GM10266 (cell line): ENCODE results near the gene UBE2G2.

Source experiments
- DNase-seq: peaks from one replicate; pipeline ENCODE4 v3.0.0; 2012; ENCODE audit errors: extremely low spot score
- TF ChIP-seq, protein P1 (sequence below): IDR thresholded peaks from 2 replicates; pipeline ENCODE4 v1.5.1; 2012; ENCODE audit warnings: mild to moderate bottlenecking, low read depth; ENCODE audit not compliant: control insufficient read depth, insufficient read depth; ENCODE audit errors: missing control alignments

Gene UBE2G2

DNA sequence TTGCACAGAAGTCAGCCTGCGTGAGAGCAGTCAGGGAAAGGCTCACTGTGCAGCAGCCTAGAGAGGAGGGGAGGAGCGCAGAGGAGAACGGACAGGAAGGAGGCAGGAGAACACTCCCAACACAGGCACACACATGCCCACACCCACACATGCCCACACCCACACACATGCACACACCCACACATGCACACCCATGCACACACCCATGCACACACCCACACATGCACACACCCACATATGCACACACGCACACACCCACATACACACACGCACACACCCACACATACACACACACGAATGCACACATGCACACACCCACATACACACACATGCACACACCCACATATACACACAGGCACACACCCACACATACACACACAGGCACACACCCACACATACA, 9.2 kb upstream of the UBE2G2 start:
- DNase-seq = no peak
- TF ChIP-seq, protein P1, sequence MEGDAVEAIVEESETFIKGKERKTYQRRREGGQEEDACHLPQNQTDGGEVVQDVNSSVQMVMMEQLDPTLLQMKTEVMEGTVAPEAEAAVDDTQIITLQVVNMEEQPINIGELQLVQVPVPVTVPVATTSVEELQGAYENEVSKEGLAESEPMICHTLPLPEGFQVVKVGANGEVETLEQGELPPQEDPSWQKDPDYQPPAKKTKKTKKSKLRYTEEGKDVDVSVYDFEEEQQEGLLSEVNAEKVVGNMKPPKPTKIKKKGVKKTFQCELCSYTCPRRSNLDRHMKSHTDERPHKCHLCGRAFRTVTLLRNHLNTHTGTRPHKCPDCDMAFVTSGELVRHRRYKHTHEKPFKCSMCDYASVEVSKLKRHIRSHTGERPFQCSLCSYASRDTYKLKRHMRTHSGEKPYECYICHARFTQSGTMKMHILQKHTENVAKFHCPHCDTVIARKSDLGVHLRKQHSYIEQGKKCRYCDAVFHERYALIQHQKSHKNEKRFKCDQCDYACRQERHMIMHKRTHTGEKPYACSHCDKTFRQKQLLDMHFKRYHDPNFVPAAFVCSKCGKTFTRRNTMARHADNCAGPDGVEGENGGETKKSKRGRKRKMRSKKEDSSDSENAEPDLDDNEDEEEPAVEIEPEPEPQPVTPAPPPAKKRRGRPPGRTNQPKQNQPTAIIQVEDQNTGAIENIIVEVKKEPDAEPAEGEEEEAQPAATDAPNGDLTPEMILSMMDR = no peak

DNA sequence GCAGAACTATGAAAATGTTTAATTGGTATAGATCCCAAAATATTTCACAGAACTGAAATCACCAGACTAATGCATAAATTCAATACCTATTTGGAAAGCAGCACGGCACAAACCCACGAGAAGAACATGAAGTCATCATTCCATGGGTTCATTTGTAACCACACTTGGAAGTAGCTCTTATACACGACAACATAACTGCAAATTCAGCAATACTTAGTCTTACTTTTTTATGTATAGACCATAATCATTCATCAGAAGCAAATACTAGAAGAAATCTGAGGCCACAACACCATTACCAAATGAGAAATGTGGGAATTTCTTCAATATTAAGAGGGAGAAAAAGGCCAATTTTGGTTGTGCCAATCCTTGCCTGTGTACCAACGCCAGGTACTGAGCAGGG, 4.2 kb upstream of the UBE2G2 start:
- no peak for DNase-seq
- TF ChIP-seq, protein P1 = no peak

DNA sequence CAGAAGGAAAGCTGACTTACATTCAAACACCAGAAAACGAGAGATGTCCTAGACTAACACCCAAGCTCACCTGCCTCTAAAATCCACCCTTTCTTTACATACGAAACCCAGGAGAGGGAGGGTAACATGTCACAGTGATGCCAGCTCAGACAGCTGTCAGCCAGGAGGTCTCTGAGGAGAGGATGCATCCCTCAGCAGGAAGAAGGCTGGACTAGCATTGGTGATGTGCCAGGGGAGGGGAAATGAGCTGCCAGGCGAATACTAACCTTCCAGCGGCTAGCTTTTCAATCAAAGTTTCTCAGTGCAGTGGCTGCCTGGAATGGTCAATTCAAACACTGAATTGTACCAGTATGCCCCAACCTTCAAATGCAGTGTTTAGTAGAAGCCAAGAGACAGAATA, 3.6 kb upstream of the UBE2G2 start:
- no peak for DNase-seq
- TF ChIP-seq, protein P1 = no peak

DNA sequence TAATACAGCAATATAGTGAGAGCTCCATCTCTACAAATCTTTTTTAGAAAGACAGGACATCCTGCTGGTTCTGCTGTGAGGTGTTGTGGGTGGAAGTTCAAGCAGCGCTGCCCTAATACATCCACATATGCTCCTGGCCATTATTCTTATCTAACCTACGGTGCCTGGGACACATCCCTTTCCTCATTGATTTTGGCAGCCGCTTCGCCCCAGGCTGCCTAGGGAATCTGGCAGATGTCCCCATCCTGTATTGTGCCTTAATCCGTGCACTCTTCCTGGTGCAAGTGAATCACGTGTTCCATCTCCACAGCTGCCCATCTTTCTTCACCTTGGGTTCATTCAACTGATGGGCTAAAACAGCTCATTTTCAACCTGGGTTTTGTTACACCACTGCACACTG, 3.1 kb upstream of the UBE2G2 start:
- TF ChIP-seq, protein P1 = no peak
- DNase-seq = no peak

DNA sequence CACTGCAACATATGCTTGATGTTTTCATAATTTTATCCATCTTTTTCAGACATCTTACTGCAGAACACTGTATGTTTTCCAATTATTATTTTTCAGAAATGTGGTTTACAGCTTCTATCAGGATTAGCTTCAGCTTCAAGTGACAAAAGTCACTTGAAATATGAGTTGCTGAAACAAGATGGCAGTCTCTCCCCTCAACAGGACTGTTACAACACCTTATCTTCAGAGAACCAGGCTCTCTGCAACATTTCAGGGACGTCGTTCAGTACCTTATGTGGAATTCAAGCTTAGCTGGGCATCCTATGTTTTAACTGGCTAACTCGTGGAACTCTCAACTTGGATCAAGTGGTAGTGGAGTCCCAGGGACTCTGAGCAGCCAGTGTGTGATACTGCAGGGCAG, 2.0 kb upstream of the UBE2G2 start:
- TF ChIP-seq, protein P1 = no peak
- no peak for DNase-seq

DNA sequence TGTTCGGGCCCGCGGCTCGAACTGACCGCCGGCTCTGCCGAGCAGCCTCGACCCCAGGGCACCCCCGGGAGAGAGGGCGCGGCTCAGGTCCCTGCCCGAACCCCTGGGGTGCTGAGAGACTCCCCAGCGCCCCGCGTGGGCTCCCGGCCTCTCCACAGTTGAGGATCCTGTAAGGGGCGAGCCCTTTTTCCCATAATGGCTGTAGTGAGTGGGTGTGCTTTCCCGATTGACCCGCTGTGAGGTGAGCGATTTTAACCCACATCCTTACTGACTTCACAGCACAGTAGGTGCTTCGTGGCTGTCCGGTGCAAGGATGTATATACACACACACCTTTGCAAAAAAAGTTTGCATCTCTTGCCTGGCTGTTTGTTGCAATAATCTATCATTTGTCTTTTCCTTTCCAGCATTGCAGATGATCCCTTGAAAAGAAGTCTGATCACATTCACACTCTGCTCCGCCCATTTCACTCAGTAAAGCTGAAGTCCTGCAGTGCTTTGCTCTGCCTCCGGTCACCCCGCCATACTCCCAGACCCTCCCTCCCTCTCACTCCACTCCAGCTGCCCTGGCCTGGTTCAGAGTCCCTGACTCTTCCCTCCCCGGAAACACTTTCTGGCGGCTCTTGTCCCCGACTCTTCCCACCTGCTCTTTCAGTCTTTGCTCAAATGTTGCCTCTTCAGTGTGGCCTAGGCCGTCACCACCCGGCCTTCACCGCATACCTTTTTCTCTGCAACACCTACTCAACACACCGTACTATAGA, 955 bp upstream of the UBE2G2 start:
- no peak for DNase-seq
- TF ChIP-seq, protein P1 = no peak

DNA sequence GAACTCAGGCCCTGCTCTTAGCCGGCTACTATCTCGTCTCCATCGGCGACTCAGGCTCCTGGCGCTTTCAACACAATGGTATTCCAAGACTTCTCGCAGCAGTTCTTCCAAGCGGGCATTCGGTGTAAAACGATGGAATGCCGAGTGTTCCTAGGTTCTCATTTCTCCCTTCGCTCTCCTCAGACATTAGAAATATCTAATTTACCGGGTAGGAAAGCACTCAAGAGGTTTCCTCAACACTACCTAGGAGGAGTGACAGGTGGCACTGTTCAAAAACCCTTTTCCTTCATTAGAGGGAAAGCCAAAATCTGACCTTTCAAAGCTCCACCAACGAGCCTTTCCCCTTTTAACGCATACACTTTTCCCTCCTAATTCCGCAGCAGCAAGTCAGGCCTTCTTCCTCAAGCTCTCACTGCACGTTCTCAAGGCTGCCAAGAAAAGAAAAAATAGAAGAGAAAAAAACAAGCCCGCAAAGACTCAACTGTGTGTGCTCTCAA, 601 bp downstream of the UBE2G2 start:
- TF ChIP-seq, protein P1 = peak; percentile 54
- DNase-seq = peak; percentile 78
